HCT116 (cell line): ENCODE results near the gene PRKRIP1.

Experiments
- CTCF ChIP-seq, 3 experiments: fragments of 200-600 bp in 1 of 3; sonication (generic) in 1 of 3; IDR thresholded peaks in 2 of 3; conservative IDR thresholded peaks in 1 of 3; 2 replicates each; pipeline ENCODE4 v1.5.1; 2012 to 2017; ENCODE audit warnings: low read depth in 2 of 3, low read length in 2 of 3, antibody characterized with exemption in 1 of 3, borderline replicate concordance in 1 of 3, control low read depth in 1 of 3, mild to moderate bottlenecking in 1 of 3, mixed read lengths in 1 of 3, mixed run types in 1 of 3, moderate library complexity in 1 of 3; ENCODE audit not compliant: insufficient read depth in 1 of 3
- EZH2 ChIP-seq: fragments of 200-600 bp; sonication (generic); IDR thresholded peaks from 2 replicates; pipeline ENCODE4 v1.6.1; 2017; ENCODE audit warnings: antibody characterized with exemption, mixed run types
- EZH2phosphoT487 ChIP-seq: fragments of 200-600 bp; IDR thresholded peaks from 2 replicates; pipeline ENCODE4 v1.6.1; 2018; ENCODE audit warnings: antibody characterized with exemption, borderline replicate concordance
- JUND ChIP-seq: IDR thresholded peaks from 2 replicates; pipeline ENCODE4 v1.6.1; 2012
- POLR2AphosphoS5 ChIP-seq: IDR thresholded peaks from 2 replicates; pipeline ENCODE4 v1.6.1; 2011; ENCODE audit warnings: mild to moderate bottlenecking, low read depth, low read length, moderate library complexity
- SRF ChIP-seq: IDR thresholded peaks from 2 replicates; pipeline ENCODE4 v1.6.1; 2012; ENCODE audit warnings: low read depth

GRCh38 chr7:102412548-102412947 is 16.4 kb downstream of the PRKRIP1 start:
- TF ChIP-seq CTCF (IDR thresholded peaks at IDR 0.05 in 2 of 3, conservative IDR thresholded peaks at IDR 0.05 in 1 of 3; ENCODE audit: borderline replicate concordance in 1 of 3, insufficient read depth in 1 of 3, low read depth in 2 of 3, low read length in 2 of 3) (peak; percentile 33 to 64 (median 54); a peak in 5 of 6 replicates), EZH2phosphoT487 (no peak), POLR2AphosphoS5 (no peak), SRF (no peak), EZH2 (no peak), JUND (no peak)
